Panc1 (cell line): ENCODE results near the gene SH3BP4.

Experiments
- SIN3A ChIP-seq: IDR thresholded peaks from 2 replicates; pipeline ENCODE4 v1.6.1; 2012; ENCODE audit warnings: low read depth, mild to moderate bottlenecking, low read length, moderate library complexity, borderline replicate concordance; ENCODE audit not compliant: insufficient read depth
- TCF7L2 ChIP-seq: IDR thresholded peaks from 2 replicates; pipeline ENCODE4 v1.6.1; 2011; ENCODE audit warnings: mild to moderate bottlenecking, low read depth, low read length, inconsistent platforms
- TF ChIP-seq, protein P1 (sequence below): fragments of 450-650 bp; IDR thresholded peaks from 2 replicates; pipeline ENCODE4 v1.5.1; 2017; ENCODE audit warnings: mild to moderate bottlenecking

DNA sequence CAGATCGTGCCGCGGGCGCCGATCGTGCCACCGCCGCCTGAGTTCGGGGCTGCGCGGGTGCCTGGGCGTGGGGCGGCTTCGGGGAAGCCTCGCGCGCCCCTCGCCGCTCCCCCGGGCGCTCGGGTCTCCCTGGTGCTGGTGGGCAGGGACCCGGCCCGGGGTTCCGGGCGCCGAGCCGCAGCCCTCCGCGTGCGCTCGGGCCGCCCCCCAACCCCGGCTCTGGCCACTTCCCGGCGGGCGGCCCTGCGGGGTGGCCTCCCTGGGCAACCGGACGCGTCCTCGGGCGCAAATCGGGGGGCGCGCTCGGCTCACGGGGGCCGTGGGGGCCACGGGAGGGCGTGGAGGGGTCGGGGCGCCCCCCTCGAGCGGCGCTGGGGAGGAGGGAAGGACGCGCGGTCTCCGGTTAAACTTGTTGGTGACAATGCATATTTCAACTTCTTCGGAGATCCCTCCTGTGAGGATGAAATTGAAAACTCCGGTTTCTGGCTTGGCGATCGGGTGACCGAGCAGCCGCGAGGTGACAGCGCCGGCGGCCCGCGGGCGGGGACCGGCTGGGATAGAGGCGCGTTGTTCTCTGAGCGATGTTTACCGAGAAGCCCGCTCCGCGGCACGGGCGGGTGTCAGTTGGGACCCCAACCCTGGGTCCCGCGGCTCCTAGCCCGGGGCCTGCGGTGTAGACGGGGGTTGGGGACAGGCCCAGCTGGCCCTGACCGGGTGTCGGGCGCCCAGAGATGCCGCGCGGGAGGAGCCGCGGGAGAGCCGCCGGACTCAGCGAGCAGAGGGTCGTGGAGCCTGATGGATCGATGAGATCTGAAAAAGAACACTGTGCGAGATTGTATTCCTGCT lies 676 bp downstream of the SH3BP4 start:
- TF ChIP-seq, protein P1, sequence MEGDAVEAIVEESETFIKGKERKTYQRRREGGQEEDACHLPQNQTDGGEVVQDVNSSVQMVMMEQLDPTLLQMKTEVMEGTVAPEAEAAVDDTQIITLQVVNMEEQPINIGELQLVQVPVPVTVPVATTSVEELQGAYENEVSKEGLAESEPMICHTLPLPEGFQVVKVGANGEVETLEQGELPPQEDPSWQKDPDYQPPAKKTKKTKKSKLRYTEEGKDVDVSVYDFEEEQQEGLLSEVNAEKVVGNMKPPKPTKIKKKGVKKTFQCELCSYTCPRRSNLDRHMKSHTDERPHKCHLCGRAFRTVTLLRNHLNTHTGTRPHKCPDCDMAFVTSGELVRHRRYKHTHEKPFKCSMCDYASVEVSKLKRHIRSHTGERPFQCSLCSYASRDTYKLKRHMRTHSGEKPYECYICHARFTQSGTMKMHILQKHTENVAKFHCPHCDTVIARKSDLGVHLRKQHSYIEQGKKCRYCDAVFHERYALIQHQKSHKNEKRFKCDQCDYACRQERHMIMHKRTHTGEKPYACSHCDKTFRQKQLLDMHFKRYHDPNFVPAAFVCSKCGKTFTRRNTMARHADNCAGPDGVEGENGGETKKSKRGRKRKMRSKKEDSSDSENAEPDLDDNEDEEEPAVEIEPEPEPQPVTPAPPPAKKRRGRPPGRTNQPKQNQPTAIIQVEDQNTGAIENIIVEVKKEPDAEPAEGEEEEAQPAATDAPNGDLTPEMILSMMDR = no peak
- TF ChIP-seq TCF7L2 = no peak
- no peak for TF ChIP-seq SIN3A
